Testis (tissue), 2 donors: ENCODE results near the gene EP400.

ENCODE experiments used
- POLR2A ChIP-seq: fragments of 450-650 bp; IDR thresholded peaks from one replicate; pipeline ENCODE4 v1.6.1; 2017; ENCODE audit warnings: antibody characterized with exemption, mild to moderate bottlenecking, moderate library complexity
- TF ChIP-seq, protein P1 (sequence below), 3 experiments: fragments of 450-650 bp in 2 of 3; fragments of 200-600 bp in 1 of 3; sonication (generic) in 1 of 3; IDR thresholded peaks; one replicate each; pipeline ENCODE4 v1.5.1; 2016 to 2019; ENCODE audit warnings: antibody characterized with exemption in 3 of 3, mild to moderate bottlenecking in 2 of 3, moderate library complexity in 1 of 3

DNA sequence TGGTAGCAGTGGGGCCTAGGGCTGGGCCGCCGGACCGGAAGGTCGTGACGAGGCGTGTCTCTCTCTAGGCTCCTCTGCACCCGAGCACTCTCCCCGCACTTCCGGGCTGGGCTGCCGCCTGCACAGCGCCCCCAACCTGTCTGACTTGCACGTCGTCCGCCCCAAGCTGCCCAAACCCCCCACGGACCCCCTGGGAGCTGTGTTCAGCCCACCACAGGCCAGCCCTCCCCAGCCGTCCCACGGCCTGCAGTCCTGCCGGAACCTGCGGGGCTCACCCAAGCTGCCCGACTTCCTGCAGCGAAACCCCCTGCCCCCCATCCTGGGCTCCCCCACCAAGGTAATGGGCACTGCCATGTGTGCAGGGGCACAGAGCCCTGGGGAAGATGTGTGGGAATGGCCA is 33.9 kb upstream of the EP400 start:
- TF ChIP-seq, protein P1, sequence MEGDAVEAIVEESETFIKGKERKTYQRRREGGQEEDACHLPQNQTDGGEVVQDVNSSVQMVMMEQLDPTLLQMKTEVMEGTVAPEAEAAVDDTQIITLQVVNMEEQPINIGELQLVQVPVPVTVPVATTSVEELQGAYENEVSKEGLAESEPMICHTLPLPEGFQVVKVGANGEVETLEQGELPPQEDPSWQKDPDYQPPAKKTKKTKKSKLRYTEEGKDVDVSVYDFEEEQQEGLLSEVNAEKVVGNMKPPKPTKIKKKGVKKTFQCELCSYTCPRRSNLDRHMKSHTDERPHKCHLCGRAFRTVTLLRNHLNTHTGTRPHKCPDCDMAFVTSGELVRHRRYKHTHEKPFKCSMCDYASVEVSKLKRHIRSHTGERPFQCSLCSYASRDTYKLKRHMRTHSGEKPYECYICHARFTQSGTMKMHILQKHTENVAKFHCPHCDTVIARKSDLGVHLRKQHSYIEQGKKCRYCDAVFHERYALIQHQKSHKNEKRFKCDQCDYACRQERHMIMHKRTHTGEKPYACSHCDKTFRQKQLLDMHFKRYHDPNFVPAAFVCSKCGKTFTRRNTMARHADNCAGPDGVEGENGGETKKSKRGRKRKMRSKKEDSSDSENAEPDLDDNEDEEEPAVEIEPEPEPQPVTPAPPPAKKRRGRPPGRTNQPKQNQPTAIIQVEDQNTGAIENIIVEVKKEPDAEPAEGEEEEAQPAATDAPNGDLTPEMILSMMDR (IDR thresholded peaks at IDR 0.05): no peak
- TF ChIP-seq POLR2A: no peak
